ENCODE data around the gene MILR1. TPM values are rescaled to one million over a fixed set of nuclear protein-coding genes. Genes with fewer than 3 reads are reported as not detected.

Gene MILR1
- total RNA-seq, 1 donor from 2014 or later, result 19.6 TPM

DNA sequence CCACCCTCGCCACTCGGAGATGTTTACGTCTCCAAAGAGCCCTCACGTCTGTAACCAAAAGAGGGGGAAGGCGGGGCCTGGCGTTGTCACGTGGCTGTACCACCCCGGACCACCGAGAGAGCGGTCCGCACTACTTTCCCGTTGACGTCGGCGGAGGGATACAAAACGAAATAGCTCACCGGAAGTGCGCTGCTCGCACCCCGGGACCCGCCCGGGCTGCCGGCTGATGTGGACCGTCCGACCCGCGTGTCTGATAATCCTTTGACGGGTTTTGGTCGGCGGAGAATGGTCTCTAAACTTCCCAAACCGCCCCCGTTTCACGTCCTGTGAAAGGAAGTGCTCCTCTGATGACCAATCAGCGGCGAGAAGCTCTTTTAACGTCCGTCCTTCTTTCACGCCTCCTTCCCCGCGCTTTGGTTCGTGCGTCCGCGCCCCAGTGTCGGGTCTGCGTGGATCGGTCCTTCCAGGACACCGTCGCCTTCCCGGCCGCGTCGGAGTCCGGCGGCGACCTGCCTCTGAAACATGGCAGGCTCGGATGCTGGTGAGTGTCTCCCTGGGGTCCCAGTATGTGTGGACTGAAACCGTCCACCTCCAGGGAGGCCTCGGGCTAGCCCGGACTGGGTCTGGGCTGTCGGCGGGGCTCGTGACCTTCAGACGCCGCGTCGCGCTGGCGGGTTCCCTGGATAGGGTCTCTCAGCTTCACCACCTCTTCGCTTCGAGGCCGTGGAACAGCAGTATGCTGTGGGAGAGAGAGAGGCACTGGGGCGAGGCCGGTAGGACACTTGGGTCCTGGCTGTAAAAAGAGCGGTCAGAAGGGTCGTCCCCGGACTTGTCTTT is 57.9 kb downstream of the MILR1 start, which contains the start of gene CEP95:
TSS of gene CEP95 (plus strand) at position 402 of the 837 bp plus-strand sequence. CDS start at position 523, 121 bp downstream.
- peak within 1 kb of the TSS; percentile 100 for H3K27ac ChIP-seq
- intact Hi-C loops (cut with DNase I), result no loop called here
- ATAC-seq (peak; percentile 84 to 91), DNase-seq (peak; percentile 97)
- peaks cover 65% of the 10 kb centered on the region for H3K36me3 ChIP-seq
- H3K4me1 ChIP-seq, result peaks cover 50% of the 10 kb centered on the region
- H3K9me3 ChIP-seq, result no peaks in the 10 kb centered on the region
- TF ChIP-seq, protein P1, sequence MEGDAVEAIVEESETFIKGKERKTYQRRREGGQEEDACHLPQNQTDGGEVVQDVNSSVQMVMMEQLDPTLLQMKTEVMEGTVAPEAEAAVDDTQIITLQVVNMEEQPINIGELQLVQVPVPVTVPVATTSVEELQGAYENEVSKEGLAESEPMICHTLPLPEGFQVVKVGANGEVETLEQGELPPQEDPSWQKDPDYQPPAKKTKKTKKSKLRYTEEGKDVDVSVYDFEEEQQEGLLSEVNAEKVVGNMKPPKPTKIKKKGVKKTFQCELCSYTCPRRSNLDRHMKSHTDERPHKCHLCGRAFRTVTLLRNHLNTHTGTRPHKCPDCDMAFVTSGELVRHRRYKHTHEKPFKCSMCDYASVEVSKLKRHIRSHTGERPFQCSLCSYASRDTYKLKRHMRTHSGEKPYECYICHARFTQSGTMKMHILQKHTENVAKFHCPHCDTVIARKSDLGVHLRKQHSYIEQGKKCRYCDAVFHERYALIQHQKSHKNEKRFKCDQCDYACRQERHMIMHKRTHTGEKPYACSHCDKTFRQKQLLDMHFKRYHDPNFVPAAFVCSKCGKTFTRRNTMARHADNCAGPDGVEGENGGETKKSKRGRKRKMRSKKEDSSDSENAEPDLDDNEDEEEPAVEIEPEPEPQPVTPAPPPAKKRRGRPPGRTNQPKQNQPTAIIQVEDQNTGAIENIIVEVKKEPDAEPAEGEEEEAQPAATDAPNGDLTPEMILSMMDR (IDR thresholded peaks at IDR 0.05), result no peak
- H3K4me3 ChIP-seq, result peak within 1 kb of the TSS; percentile 80
- H3K27me3 ChIP-seq (ENCODE audit: low read depth), result no peaks in the 10 kb centered on the region

GRCh38 chr17:64507413-64507782 is 58.5 kb downstream of the MILR1 start:
- DNase-seq (no peak), ATAC-seq (peak; percentile 34 to 41)
- no peaks in the 10 kb centered on the region for H3K27me3 ChIP-seq (ENCODE audit: low read depth)
- H3K27ac ChIP-seq, result peak overlapping the region; percentile 100
- intact Hi-C loops (cut with DNase I), result no loop called here
- peaks cover 44% of the 10 kb centered on the region for H3K4me1 ChIP-seq
- peaks cover 65% of the 10 kb centered on the region for H3K36me3 ChIP-seq
- no peaks in the 10 kb centered on the region for H3K9me3 ChIP-seq
- peak overlapping the region; percentile 80 for H3K4me3 ChIP-seq
- TF ChIP-seq, protein P1 (IDR thresholded peaks at IDR 0.05), result peak; percentile 49

GRCh38 chr17:64508683-64509082 is 59.8 kb downstream of the MILR1 start:
- Histone ChIP-seq H3K4me1 (peaks cover 31% of the 10 kb centered on the region), H3K27ac (no peak overlapping the region), H3K9me3 (no peaks in the 10 kb centered on the region), H3K27me3 (ENCODE audit: low read depth) (no peaks in the 10 kb centered on the region), H3K36me3 (peaks cover 65% of the 10 kb centered on the region), H3K4me3 (peak overlapping the region; percentile 80)
- ATAC-seq (no peak), DNase-seq (no peak)
- TF ChIP-seq, protein P1 (IDR thresholded peaks at IDR 0.05), result no peak
- intact Hi-C loops (cut with DNase I), result no loop called here

DNA sequence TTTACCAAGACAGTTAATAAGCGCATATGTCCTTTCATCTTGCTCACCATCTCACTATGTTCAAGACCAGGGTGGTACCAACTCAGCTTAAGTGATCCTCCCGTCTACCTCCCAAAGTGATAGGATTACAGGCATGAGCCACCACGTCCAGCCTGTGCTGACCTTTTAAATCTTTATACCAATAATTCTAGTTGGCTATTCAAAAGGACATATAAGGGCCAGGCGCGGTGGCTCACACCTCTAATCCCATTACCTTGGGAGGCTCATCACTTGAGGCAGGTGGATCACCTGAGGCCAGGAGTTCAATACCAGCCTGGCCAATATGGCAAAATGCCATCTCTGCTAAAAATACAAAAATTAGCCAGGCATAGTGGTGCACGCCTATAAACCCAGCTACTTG is 60.3 kb downstream of the MILR1 start:
- Histone ChIP-seq H3K4me3 (no peak overlapping the region), H3K36me3 (peaks cover 65% of the 10 kb centered on the region), H3K4me1 (peaks cover 26% of the 10 kb centered on the region), H3K27ac (no peak overlapping the region), H3K9me3 (no peaks in the 10 kb centered on the region), H3K27me3 (ENCODE audit: low read depth) (no peaks in the 10 kb centered on the region)
- intact Hi-C loops (cut with DNase I), result no loop called here
- no peak for DNase-seq
- no peak for ATAC-seq
- TF ChIP-seq, protein P1 (IDR thresholded peaks at IDR 0.05), result no peak

- Histone ChIP-seq H3K36me3 (peaks cover 99% of the 10 kb centered on the region), H3K27ac (no peak overlapping the region), H3K9me3 (no peaks in the 10 kb centered on the region), H3K4me1 (no peaks in the 10 kb centered on the region), H3K27me3 (ENCODE audit: low read depth) (no peaks in the 10 kb centered on the region), H3K4me3 (no peak overlapping the region)
- ATAC-seq (no peak), DNase-seq (no peak)
- intact Hi-C loops (cut with DNase I), result no loop called here
- TF ChIP-seq, protein P1 (IDR thresholded peaks at IDR 0.05), result no peak
Observed at GRCh38 chr17:64515419-64515818, 66.5 kb downstream of the MILR1 start.
